Thyroid gland (tissue), 4 donors: Measurements from ENCODE around the gene PVALB.

Source experiments
- CTCF ChIP-seq, 6 experiments: fragments of 200-600 bp in 3 of 6; fragments of 450-650 bp in 3 of 6; sonication (generic) in 3 of 6; IDR thresholded peaks; one replicate each; pipeline ENCODE4 v1.5.1; 2016 to 2019; ENCODE audit warnings: antibody characterized with exemption in 6 of 6, mild to moderate bottlenecking in 2 of 6, inconsistent platforms in 1 of 6, moderate library complexity in 1 of 6
- POLR2A ChIP-seq, 2 donors: fragments of 450-650 bp; IDR thresholded peaks; one replicate each; pipeline ENCODE4 v1.6.1; 2017; ENCODE audit warnings: antibody characterized with exemption in 2 of 2, mild to moderate bottlenecking in 2 of 2, moderate library complexity in 1 of 2

- TF ChIP-seq CTCF (IDR thresholded peaks at IDR 0.05) (no peak), POLR2A (IDR thresholded peaks at IDR 0.05) (no peak)
Observed at GRCh38 chr22:36765131-36765942, 51.5 kb downstream of the PVALB start.
